ENCODE results near the gene GABARAPL1.
"Not testable (repeated sequence)": the region's sequence is repeated elsewhere in the genome, so short reads cannot be mapped to it uniquely, and the experiment has no call there.

The GABARAPL1 gene

DNA sequence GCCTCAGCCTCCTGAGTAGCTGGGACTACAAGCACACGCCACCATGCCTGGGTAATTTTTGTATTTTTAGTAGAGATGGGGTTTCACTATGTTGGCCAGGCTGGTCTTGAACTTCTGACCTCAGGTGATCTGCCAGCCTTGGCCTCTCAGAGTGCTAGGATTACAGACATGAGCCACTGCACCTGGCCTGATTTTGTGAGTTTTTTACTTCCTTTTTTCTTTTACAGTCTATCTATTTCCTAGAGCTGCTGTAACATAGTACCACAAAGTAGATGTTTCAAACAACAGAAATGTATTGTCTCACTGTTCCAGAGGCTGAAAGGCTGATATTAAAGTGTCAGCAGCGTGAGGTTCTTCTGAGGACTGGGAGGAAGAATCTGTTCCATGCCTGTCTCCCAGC is 8.2 kb upstream of the GABARAPL1 start:
- not testable (repeated sequence) for DNase-seq

DNA sequence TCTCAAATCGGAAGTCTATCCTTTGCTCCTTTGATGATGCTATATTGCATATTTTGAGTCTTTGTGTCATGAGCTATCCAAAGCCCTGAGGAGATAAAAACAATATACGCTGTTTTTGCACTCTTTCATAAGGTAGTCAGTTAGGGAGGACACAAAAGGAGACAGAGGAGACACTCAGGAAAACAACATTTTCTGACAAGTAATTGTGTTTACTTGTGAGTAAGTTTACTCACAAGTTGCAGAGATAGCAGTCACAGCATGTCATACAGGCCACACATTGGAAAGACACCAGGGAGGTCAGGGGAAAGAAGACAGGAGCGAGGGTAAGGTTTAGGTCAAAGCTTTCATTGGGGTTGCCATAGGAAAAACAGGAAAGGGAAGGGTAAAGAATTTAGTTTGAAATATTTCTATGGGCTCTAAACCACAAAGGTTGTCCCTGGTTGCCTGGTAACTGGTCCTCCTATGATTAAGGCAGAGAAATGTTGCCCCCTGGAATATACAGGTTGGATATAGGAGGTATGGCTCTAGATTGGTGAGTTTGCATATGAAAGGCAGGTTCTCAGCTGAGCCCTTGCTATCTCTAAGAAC is 7.4 kb upstream of the GABARAPL1 start:
- DNase-seq = no peak

DNA sequence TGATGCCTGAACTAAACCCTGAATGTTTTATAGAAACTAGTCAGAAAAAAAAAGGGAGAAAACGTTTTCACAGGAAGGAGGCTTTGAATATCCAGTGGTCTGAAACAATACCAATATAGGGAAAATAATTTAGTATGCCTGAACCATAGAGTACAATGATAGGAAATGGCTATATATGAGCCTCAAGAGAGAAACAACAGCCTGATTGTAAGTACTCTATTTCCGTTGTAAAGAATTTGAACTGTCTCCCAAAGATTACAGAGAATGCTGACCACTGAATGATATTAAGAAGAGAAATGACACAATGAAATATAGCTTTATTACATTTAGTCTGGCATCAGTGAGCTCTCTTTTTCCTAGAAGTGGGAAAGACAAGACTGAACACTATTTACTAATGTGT is 5.5 kb upstream of the GABARAPL1 start:
- DNase-seq = no peak

DNA sequence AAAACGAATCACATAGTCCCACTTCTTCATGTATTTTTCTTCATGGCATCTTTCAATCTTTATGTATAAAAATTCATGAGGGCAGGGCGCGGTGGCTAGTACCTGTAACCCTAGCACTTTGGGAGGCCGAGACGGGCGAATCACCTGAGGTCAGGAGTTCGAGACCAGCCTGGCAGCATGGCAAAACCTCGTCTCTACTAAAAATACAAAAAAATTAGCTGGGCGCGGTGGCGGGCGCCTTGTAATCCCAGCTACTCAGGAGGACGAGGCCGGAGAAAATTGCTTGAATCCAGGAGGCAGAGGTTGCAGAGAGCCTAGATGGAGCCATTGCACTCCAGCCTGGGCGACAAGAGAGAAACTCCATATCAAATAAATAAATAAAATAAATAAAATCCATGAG is 2.5 kb upstream of the GABARAPL1 start:
- no peak for DNase-seq

DNA sequence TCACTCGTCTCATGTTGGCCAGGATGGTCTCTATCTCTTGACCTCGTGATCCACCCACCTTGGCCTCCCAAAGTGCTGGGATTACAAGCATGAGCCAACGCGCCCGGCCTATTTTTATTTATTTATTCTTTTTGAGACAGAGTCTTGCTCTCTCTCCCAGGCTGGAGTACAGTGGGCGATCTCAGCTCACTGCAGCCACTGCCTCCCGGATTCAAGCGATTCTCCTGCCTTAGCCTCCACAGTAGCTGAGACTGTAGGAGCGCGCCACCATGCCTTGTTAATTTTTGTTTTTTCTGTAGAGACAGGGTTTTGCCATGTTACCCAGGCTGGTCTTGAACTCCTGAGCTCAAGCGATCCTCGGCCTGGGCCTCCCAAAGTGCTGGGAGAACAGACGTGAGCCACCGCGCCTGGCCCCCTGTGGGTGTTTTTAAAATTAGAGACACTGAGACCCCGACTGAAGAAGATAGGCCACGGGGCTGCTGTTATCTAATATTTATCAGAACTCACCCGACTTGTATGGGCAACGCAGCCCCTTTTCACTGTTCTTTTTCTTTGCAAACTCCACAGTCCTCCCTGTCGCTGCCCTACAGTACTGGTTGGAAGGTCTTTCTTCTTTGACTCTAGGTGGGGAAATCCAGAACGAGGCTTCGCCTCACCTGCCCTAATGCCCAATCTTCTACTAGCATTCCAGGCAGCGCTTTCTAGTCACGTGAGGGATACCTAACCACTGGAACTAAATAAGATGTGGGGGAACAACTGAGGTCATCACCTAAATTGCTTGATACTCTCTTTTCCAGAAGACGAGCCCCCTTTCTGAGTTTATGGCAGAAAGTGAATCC is 1.4 kb upstream of the GABARAPL1 start:
- DNase-seq = no peak

DNA sequence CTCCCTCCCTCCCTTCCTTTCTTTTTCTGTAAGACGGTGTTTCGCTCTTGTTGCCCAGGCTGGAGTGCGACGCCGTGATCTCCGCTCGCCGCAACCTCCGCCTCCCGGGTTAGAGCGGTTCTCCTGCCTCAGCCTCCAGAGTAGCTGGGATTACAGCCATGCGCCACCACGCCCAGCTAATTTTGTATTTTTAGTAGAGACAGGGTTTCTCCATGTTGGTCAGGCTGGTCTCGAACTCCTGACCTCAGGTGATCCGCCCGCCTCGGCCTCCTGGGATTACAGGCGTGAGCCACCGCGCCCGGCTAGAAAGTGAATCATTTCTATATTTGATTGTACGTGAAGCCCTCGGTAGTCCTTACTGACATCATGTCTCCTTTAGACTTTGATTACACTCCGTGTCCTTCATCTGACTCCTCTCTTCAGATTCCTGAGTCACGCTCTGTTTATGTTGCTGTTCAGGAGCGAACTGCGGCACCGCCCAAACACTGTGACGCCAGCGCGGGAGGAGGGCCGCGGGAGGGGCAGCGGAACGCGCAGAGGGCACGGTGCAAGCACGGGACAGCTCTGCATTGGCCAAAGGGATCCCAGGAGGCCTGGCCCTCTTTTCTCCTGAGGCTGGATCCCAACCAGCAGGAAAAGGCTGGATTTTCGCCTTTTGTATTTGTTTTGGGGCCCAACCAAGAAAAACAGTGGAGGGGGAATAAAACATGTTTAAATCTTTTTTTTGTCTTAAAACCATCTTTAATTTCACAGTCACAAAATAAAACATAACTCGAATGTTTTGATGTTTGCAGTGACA is 538 bp upstream of the GABARAPL1 start:
- peak; percentile 93 for DNase-seq

DNA sequence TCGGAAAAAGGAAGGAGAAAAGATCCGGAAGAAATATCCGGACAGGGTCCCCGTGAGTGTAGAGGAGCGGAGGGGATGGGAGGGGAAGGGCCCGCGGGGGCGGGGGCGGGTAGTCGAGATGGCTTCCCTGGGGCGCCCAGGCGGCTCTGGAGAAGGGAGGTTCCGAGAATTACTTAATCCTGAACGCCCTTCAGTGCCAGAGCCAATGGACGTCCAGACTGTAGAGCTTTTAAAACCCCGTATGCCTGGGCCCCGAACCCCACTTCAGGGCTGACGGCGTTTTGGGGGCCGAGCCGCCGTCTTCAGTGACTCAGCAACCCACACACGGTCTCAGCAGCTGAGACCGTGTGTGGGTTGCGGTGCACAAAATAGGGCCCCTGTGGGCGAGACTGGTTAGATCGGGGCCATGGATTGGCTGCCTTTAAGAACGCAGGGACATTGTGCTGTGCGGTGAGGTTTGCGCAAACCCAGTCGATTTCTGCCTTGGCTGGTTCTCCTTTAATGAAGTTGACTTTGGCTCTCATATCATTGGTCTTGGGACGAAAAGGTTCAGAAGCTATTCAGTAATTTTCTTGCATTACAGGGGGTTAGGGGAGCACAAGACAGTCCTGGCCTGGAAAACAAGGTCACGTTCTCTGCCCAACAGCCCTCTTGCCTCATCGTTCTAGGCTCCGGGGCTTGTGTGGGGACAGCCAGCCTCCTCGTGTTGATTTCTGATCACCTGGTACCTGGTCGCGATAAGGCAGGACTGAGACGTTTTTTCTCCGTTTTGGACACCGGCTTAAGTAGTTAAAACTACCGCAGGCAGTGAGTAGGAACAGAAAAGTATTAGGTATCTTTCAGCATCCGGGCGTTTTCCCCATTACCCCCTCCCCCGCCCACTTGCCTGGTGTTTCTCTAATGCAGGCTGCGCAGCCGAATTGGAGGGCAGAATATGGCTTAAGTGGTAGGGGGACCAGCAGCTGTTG is 775 bp downstream of the GABARAPL1 start:
- DNase-seq = peak; percentile 88

DNA sequence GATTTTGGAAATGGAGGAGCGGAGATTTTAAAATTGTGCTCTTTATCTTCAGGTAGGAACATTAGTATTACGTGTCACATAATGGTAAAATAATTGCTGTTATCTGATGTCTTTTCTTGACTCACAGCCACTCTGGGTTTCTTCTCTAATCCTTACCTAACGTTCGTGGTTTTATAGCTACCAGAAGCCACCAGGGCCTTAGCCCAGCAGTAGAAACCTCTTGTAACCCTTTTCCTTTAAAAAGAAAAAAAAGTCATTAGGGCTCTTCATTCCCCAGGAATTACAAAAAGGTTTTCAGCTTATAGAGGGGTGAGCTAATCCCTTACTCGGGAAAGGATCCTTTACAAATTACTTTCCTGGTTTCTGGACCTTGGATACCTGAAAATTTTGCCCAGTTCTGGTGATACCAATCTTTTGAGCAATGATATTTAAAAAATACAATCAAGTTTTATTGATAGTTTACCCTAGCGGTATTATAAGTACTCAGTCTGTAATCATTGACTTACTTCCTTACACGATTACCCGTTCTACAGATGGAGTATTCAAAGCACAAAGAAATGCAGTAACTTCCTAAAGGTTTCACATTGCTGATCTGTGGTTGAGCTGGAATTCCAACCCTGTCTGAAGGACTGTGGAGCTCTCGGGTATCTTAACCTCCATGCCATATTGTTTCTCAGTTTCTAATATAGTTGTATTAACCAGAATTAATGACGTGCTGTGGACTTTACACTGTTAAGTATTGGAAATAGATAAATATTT is 1.6 kb downstream of the GABARAPL1 start:
- DNase-seq = no peak

DNA sequence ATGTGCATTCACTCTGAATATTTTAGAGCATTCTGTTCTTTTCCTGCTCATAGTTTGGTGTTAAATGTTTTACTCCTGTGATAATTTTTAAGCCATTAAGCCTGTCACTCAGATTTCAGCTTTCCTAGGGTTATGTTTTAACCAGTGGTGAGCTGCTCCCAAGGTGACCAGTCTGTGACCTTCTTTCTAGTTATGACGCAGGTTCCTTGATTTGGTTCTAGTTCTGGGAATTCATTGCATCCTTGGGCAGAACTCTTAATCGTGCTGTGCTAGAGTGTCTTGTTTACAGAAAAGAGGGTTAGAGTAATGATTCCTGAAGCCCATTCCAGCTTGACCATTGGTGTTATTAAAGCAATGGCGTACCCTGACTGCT is 2.2 kb downstream of the GABARAPL1 start:
- no peak for DNase-seq

DNA sequence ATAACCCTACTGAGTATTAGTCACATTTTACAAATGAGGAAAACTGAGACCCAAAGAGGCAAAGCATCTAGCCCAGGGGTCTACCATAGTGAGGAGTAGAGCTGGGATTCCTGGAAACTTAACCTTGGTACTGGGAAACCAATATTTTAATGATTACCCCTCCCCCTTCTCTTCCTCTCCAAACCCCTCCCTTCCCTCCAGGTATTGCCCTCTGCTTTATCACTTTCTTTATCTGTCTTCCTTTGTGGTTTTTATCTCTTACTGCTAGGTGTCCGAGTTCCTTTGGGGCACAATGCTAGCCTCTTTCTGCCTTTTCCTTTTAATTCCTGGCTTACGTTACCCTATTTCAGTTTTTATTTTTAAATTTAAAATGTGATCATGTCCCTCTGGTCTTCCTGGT is 2.8 kb downstream of the GABARAPL1 start:
- no peak for DNase-seq

DNA sequence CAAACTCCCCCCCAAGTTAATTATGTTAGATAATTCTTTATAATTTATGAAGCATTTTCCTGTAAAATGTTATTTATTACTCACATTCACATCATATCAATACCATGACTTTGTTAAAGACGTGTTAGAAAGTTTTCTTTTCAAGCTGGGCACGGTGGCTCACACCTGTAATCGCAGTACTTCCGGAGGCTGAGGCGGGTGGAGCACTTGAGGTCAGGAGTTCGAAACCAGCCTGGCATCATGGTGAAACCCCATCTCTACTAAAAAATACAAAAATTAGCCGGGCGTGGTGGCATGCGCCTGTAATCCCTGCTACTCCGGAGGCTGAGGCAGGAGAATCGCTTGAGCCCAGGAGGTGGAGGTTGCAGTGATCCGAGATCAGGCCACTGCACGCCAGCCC is 3.3 kb downstream of the GABARAPL1 start:
- peak; percentile 49 for DNase-seq

DNA sequence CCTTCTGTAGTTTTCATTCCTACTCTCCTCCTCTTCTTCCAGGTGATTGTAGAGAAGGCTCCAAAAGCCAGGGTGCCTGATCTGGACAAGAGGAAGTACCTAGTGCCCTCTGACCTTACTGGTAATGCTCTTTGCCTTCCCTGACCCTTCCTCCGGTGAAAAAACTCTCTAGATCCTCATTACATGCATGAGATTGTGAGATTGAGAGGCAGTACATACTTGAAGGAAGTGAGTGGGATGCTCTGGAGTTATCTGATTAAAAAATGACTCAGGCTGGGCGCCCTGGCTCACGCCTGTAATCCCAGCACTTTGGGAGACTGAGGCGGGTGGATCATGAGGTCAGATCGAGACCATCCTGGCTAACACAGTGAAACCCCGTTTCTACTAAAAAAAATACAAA is 5.3 kb downstream of the GABARAPL1 start:
- no peak for DNase-seq

DNA sequence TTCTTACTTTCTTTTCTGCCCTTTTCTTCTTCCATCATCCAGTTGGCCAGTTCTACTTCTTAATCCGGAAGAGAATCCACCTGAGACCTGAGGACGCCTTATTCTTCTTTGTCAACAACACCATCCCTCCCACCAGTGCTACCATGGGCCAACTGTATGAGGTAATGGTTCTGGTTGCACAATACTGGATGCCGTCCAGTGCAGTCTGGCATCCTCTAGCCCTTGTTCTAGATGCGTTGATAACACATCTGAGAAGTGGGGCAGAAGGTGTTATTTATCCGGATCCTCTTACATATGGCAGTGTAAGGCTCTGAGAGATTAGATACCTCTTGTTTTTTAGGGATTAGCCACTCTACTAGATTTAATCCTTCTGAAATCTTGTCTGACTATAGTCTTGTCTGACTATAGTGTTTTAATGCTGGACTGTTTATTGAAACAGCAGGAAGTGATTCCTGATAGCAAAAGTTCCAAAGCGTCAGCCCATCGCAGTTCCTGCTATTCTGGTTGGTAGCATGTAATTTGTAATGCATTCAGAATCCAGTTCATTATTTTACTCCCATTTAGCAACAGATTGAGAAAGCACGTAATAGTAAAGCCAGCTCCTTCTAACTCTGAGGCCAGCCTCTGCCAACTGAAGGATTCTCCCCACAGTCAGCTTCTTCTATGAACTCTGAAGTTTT is 7.9 kb downstream of the GABARAPL1 start:
- DNase-seq = no peak

DNA sequence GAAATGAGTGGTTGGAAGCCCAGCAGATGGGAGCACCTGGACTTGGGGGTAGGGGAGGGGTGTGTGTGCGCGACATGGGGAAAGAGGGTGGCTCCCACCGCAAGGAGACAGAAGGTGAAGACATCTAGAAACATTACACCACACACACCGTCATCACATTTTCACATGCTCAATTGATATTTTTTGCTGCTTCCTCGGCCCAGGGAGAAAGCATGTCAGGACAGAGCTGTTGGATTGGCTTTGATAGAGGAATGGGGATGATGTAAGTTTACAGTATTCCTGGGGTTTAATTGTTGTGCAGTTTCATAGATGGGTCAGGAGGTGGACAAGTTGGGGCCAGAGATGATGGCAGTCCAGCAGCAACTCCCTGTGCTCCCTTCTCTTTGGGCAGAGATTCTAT is 9.2 kb downstream of the GABARAPL1 start:
- no peak for DNase-seq

DNA sequence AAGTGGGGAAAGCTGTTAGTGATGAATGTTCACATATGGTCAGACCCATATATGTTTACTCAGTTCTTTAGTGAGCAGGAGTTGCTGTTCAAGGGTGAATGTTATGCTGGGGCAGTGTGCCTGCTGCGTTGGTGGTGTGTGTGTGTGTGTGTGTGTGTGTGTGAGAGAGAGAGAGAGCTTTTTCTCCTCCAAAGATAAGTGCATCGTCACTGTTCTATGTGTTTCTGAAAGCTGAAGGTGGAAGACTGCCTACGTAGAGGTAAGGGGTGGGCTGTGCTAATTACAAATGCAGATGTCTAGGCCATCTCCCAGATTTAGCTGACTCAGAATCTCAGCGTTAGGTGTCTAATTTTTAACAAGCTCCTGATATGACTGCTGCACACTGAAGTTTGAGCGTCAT is 10.5 kb downstream of the GABARAPL1 start:
- DNase-seq = no peak

DNA sequence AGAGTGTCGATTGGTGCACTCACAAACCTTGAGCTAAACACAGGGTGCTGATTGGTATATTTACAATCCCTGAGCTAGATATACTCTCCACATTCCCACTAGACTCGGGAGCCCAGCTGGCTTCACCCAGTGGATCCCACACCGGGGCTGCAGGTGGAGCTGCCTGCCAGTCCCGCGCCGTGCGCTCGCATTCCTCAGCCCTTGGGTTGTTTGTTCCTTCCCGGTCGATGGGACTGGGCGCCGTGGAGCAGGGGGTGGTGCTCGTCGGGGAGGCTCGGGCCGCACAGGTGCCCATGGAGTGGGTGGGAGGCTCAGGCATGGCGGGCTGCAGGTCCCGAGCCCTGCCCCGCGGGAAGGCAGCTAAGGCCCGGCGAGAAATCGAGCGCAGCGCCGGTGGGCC is 12.7 kb downstream of the GABARAPL1 start:
- not testable (repeated sequence) for DNase-seq

DNA sequence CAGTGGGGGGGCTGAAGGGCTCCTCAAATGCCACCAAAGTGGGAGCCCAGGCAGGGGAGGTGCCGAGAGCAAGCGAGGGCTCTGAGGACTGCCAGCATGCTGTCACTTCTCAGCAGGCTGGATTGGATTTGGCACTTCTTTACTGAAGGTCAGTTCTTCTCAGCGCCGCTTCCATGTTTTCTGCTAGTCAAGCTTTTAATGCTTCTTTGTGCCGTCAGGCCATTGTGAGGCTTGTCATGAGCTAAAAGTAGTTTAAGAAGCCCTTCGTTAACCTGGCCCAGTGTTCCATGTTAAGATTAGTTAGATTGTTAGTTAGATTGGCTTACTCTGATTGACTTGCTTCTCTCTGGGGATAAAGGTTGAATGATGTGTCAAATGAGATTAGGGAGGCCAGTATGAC is 13.4 kb downstream of the GABARAPL1 start:
- no peak for DNase-seq

DNA sequence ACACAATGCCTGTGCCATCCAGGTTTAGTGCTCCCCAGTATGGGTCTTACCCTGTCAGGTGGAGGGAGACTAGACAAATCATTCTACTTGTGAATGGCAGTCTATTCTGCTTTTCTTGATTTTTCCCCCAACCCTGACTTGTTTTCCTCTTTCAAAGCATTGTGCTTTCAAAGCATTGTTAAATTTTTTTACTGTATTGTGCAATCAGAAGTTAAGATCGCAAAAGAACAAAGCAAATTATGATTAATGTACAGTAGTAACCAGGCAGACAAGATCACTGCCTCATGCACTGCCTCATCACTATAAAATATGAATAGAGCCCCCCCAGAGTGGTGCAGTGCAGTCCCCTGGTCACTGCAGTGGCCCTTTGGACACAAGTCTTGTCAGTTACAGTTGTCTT is 14.1 kb downstream of the GABARAPL1 start:
- DNase-seq = no peak

DNA sequence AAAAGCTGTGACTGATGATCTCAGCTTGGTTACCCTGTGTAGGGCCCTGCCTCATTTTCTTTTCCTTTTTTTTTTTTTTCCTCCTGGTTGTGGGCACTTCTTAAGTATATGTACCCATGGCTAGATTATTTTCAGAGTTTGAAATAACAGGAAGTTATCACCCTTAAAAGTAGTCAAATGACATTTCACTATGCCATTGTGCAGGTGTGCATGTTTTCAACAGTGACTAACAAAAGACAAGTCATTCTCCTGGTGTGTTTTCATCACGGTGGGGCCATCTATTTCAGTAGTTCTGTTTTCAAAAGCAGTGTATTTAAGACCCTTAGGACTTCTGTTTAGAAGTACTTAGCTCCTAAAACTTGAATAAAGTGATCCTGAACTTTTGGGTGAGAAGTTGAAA is 15.0 kb downstream of the GABARAPL1 start:
- no peak for DNase-seq

DNA sequence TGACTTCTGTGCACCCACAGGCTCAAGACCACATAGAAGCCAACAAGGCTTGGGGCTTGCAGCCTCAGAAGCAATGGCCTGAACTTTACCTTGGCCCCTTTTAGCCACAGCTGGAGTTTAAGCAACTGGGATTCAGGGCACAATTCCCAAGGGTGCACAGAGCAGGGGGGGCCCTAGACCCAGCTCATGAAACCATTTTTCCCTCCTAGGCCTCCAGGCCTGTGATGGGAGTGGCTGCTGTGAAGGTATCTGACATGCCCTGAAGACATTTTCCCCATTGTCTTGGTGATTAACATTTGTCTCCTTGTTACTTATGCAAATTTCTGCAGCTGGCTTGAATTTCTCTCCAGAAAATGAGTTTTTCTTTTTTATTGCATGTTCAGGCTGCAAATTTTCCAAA is 21.9 kb downstream of the GABARAPL1 start:
- DNase-seq = no peak
